H1 (cell line): Measurements from ENCODE around the gene CNGB1. TPM values are rescaled to one million over a fixed set of nuclear protein-coding genes. Genes with fewer than 3 reads are reported as not detected.

Source experiments
- CTCF ChIA-PET: fragments of 300-600 bp; sonication (Branson Sonifier 250); formaldehyde crosslinking; loops from one replicate; lab custom pipeline; 2021; ENCODE audit not compliant: partially characterized antibody; lab: Charles Lee
- POLR2A ChIA-PET: fragments of 300-600 bp; sonication (Branson Sonifier 250); formaldehyde crosslinking; loops from one replicate; lab custom pipeline; 2021; ENCODE audit warnings: inconsistent platforms; ENCODE audit not compliant: partially characterized antibody; lab: Charles Lee
- DNase-seq, 2 experiments: peaks; one replicate each; pipeline versions ENCODE4 v3.0.0 to v3.0.0-alpha.2; 2010 to 2022; ENCODE audit warnings: low spot score in 2 of 2, low read depth in 1 of 2, mixed read lengths in 1 of 2
- FAIRE-seq: peaks from 2 replicates; lab custom pipeline; 2011; peaks lifted over from hg19 to GRCh38; lab: Jason Lieb, UNC
- H2AFZ ChIP-seq: 2 replicates; pipeline ENCODE4 v1.8.1; 2012; ENCODE audit warnings: low read length, inconsistent platforms
- H2AK5ac ChIP-seq: 2 replicates; pipeline ENCODE4 v1.6.1; 2013; ENCODE audit warnings: low read depth, low read length
- H2BK120ac ChIP-seq: replicated peaks from 2 replicates; pipeline ENCODE3; 2013; ENCODE audit warnings: low read depth, low read length, inconsistent platforms
- H2BK12ac ChIP-seq: 2 replicates; pipeline ENCODE4 v1.6.1; 2013; ENCODE audit warnings: low read depth, low read length
- H2BK15ac ChIP-seq: 2 replicates; pipeline ENCODE4 v1.6.1; 2013; ENCODE audit warnings: low read length
- H2BK20ac ChIP-seq: 2 replicates; pipeline ENCODE4 v1.6.1; 2013; ENCODE audit warnings: low read length
- H2BK5ac ChIP-seq: 2 replicates; pipeline ENCODE4 v1.6.1; 2013; ENCODE audit warnings: low read depth, low read length
- H3K14ac ChIP-seq: 2 replicates; pipeline ENCODE4 v1.6.1; 2013; ENCODE audit warnings: inconsistent platforms; ENCODE audit not compliant: insufficient read length
- H3K18ac ChIP-seq: 2 replicates; pipeline ENCODE4 v1.6.1; 2013; ENCODE audit warnings: low read length; ENCODE audit errors: extremely low read depth
- H3K23ac ChIP-seq: 2 replicates; pipeline ENCODE4 v1.6.1; 2013; ENCODE audit warnings: inconsistent platforms; ENCODE audit not compliant: insufficient read length
- H3K23me2 ChIP-seq: 2 replicates; pipeline ENCODE4 v1.6.1; 2013; ENCODE audit warnings: low read depth, low read length
- H3K27ac ChIP-seq: 2 replicates; pipeline ENCODE4 v1.6.1; 2011; ENCODE audit warnings: low read depth, low read length, inconsistent platforms
- H3K27me3 ChIP-seq, 4 experiments: replicated peaks in 1 of 4; 1 replicate in 1 of 4; 2 replicates in 3 of 4; pipeline versions ENCODE4 v1.6.1 to v1.8.1; 2011 to 2013; ENCODE audit warnings: low read length in 3 of 4, mild to moderate bottlenecking in 3 of 4, inconsistent platforms in 2 of 4, mixed read lengths in 2 of 4, moderate library complexity in 1 of 4; ENCODE audit not compliant: control insufficient read depth in 3 of 4, insufficient read depth in 3 of 4; ENCODE audit errors: extremely low read depth in 1 of 4
- H3K36me3 ChIP-seq, 4 experiments: 2 replicates each; pipeline versions ENCODE4 v1.6.1 to v1.8.1; 2011 to 2013; ENCODE audit warnings: mild to moderate bottlenecking in 4 of 4, low read length in 3 of 4, moderate library complexity in 2 of 4, control low read depth in 1 of 4, inconsistent platforms in 1 of 4; ENCODE audit not compliant: insufficient read depth in 4 of 4, control insufficient read depth in 2 of 4
- H3K4ac ChIP-seq: replicated peaks from 2 replicates; pipeline ENCODE3; 2013; ENCODE audit warnings: low read length, low read depth, mixed read lengths, inconsistent platforms; ENCODE audit not compliant: insufficient read length
- H3K4me1 ChIP-seq, 4 experiments: replicated peaks in 1 of 4; 1 replicate in 1 of 4; 2 replicates in 3 of 4; pipeline versions ENCODE4 v1.6.1 to v1.8.1; 2011 to 2013; ENCODE audit warnings: low read length in 3 of 4, inconsistent platforms in 2 of 4, mixed read lengths in 1 of 4; ENCODE audit not compliant: insufficient read depth in 4 of 4, control insufficient read depth in 3 of 4
- H3K4me2 ChIP-seq, 2 experiments: 2 replicates each; pipeline versions ENCODE4 v1.6.1 to v1.8.1; 2011 to 2013; ENCODE audit warnings: low read depth in 2 of 2, low read length in 2 of 2, control low read depth in 1 of 2, inconsistent platforms in 1 of 2, mild to moderate bottlenecking in 1 of 2; ENCODE audit not compliant: insufficient read depth in 1 of 2
- H3K4me3 ChIP-seq, 4 experiments: fragments of 200-600, 300-600 bp in 1 of 4; sonication (generic), shearing (Covaris generic), sonication (Bioruptor Twin) in 1 of 4; 2 replicates each; pipeline versions ENCODE4 v1.5.1 to v1.8.1; 2011 to 2016; ENCODE audit warnings: low read length in 4 of 4, low read depth in 3 of 4, control low read depth in 2 of 4, inconsistent platforms in 2 of 4, mild to moderate bottlenecking in 2 of 4, mixed read lengths in 1 of 4, moderate library complexity in 1 of 4; ENCODE audit not compliant: insufficient read depth in 2 of 4; ENCODE audit errors: extremely low read depth in 1 of 4
- H3K56ac ChIP-seq: replicated peaks from 2 replicates; pipeline ENCODE3; 2013; ENCODE audit warnings: low read depth, mild to moderate bottlenecking, mixed read lengths, low read length, inconsistent platforms; ENCODE audit not compliant: insufficient read length
- H3K79me1 ChIP-seq: 2 replicates; pipeline ENCODE4 v1.6.1; 2013; ENCODE audit warnings: low read depth, low read length, control low read depth
- H3K79me2 ChIP-seq, 2 experiments: 2 replicates each; pipeline versions ENCODE4 v1.6.1 to v1.8.1; 2012 to 2013; ENCODE audit warnings: low read length in 2 of 2, mild to moderate bottlenecking in 2 of 2, inconsistent platforms in 1 of 2; ENCODE audit not compliant: insufficient read depth in 2 of 2, control insufficient read depth in 1 of 2
- H3K9ac ChIP-seq, 4 experiments: replicated peaks in 1 of 4; 1 replicate in 1 of 4; 2 replicates in 3 of 4; pipeline versions ENCODE4 v1.6.1 to v1.8.1; 2011 to 2013; ENCODE audit warnings: low read depth in 3 of 4, low read length in 3 of 4, control low read depth in 2 of 4, mild to moderate bottlenecking in 2 of 4, moderate library complexity in 2 of 4, inconsistent platforms in 1 of 4; ENCODE audit errors: extremely low read depth in 1 of 4
- H3K9me3 ChIP-seq, 2 experiments: 2 replicates each; pipeline versions ENCODE4 v1.6.1 to v1.8.1; 2012 to 2013; ENCODE audit warnings: mild to moderate bottlenecking in 2 of 2, moderate library complexity in 2 of 2, control low read depth in 1 of 2, inconsistent platforms in 1 of 2, low read depth in 1 of 2, low read length in 1 of 2, mixed read lengths in 1 of 2; ENCODE audit not compliant: insufficient read depth in 2 of 2
- H4K20me1 ChIP-seq, 2 experiments: replicated peaks in 1 of 2; 2 replicates each; pipeline versions ENCODE3 to v1.8.1; 2011 to 2013; ENCODE audit warnings: inconsistent platforms in 2 of 2, low read length in 2 of 2, mild to moderate bottlenecking in 1 of 2; ENCODE audit not compliant: insufficient read depth in 2 of 2, control insufficient read depth in 1 of 2
- H4K5ac ChIP-seq: 2 replicates; pipeline ENCODE4 v1.6.1; 2013; ENCODE audit warnings: low read length, low read depth, mixed read lengths, inconsistent platforms; ENCODE audit not compliant: insufficient read length
- H4K8ac ChIP-seq: 2 replicates; pipeline ENCODE4 v1.8.0; 2013; ENCODE audit warnings: mild to moderate bottlenecking, moderate library complexity, low read length, inconsistent platforms; ENCODE audit not compliant: insufficient read depth; ENCODE audit errors: extremely low read depth
- H4K91ac ChIP-seq: replicated peaks from 2 replicates; pipeline ENCODE3; 2013; ENCODE audit warnings: low read length, mixed read lengths, inconsistent platforms; ENCODE audit not compliant: insufficient read length
- ATF2 ChIP-seq: IDR thresholded peaks from 2 replicates; pipeline ENCODE4 v1.6.1; 2012; ENCODE audit warnings: low read length, inconsistent platforms
- BCL11A ChIP-seq, 2 experiments: IDR thresholded peaks; one replicate each; pipeline ENCODE4 v1.6.1; 2011; ENCODE audit warnings: low read depth in 2 of 2, low read length in 2 of 2, mild to moderate bottlenecking in 2 of 2
- BRCA1 ChIP-seq: IDR thresholded peaks from 2 replicates; pipeline ENCODE4 v1.6.1; 2012; ENCODE audit warnings: low read depth, low read length, improper control_type of control experiment
- CBX8 ChIP-seq: fragments of 300-800, 300-1000 bp; sonication (generic); IDR thresholded peaks from 2 replicates; pipeline ENCODE4 v1.7.1; 2016; ENCODE audit warnings: low read depth, low read length, borderline replicate concordance
- GABPA ChIP-seq: IDR thresholded peaks from 2 replicates; pipeline ENCODE4 v1.6.1; 2011; ENCODE audit warnings: mild to moderate bottlenecking, low read length, moderate library complexity, borderline replicate concordance; ENCODE audit not compliant: insufficient read depth
- POU5F1 ChIP-seq: IDR thresholded peaks from 2 replicates; pipeline ENCODE4 v1.6.1; 2011; ENCODE audit warnings: low read depth, mild to moderate bottlenecking, low read length, moderate library complexity
- RXRA ChIP-seq: IDR thresholded peaks from 2 replicates; pipeline ENCODE4 v1.6.1; 2011; ENCODE audit warnings: low read depth, mild to moderate bottlenecking, low read length, moderate library complexity; ENCODE audit not compliant: insufficient read depth
- SIN3A ChIP-seq, 2 experiments: IDR thresholded peaks in 1 of 2; conservative IDR thresholded peaks in 1 of 2; 2 replicates each; pipeline ENCODE4 v1.6.1; 2011 to 2012; ENCODE audit warnings: low read length in 2 of 2, improper control_type of control experiment in 1 of 2, low read depth in 1 of 2, mild to moderate bottlenecking in 1 of 2
- SP1 ChIP-seq: IDR thresholded peaks from 2 replicates; pipeline ENCODE4 v1.6.1; 2011; ENCODE audit warnings: low read depth, low read length
- USF2 ChIP-seq: IDR thresholded peaks from 2 replicates; pipeline ENCODE4 v1.6.1; 2011; ENCODE audit warnings: low read length, improper control_type of control experiment
- WGBS, 2 experiments: shearing (Covaris generic) in 1 of 2; methylation state at CpG; one replicate each; pipeline versions ENCODE4 v1.1.6 to v1.1.7; 2013 to 2015; ENCODE audit warnings: low lambda C conversion rate in 2 of 2, mixed read lengths in 2 of 2, inconsistent platforms in 1 of 2, low coverage in 1 of 2, missing lambda C conversion rate in 1 of 2; ENCODE audit not compliant: insufficient replicate concordance in 2 of 2, insufficient coverage in 1 of 2, insufficient read length in 1 of 2; ENCODE audit errors: extremely low coverage in 1 of 2, missing lambda C conversion rate in 1 of 2; 5-methylcytosine and 5-hydroxymethylcytosine counted together
- polyA plus RNA-seq, 7 experiments: library from polyadenylated mRNA; depleted of rRNA in 3 of 7; stranded (reverse) in 5 of 7; unstranded in 2 of 7; fragments of >200 nt in 5 of 7; fragments of 200-250 nt in 2 of 7; gene quantifications; 1 replicate in 5 of 7; 2 replicates in 1 of 7; 4 replicates in 1 of 7; pipeline versions ENCODE4 v1.2.1 to v1.2.3, GENCODE V29; 2011 to 2013; ENCODE audit warnings: missing spikeins in 2 of 7, mixed read lengths in 2 of 7
- total RNA-seq: library from RNA; stranded (reverse); fragmentation: NEBNext Ultra II Directional; extraction: Animal tissue kit (Norgen Biotek cat#: 25700); gene quantifications from 2 replicates; pipeline ENCODE4 v1.2.1, GENCODE V29; 2021

The CNGB1 gene
- total and polyA plus RNA-seq, 2 of the 8 experiments (the other 6 are each of a cell fraction or from before 2014, with no cell fraction given), result not detected

GRCh38 chr16:57834936-57835335 lies 136.0 kb downstream of the CNGB1 start:
- Histone ChIP-seq H4K8ac (no peak overlapping the region), H3K79me1 (no peaks in the 10 kb centered on the region), H3K4me2 (peak overlapping the region in 1 of 2 experiments; percentile 40; a peak in 1 of 4 replicates), H3K18ac (peak overlapping the region; percentile 81; the same call in 1 of the 2 replicates), H3K27ac (no peak overlapping the region), H2BK5ac (no peak overlapping the region), H3K27me3 (no peaks in the 10 kb centered on the region), H2AK5ac (no peak overlapping the region), H4K91ac (peak overlapping the region; percentile 86), H2BK15ac (no peak overlapping the region), H3K4ac (no peak overlapping the region), H2BK120ac (no peak overlapping the region), H3K56ac (no peak overlapping the region), H3K14ac (no peak overlapping the region), H2BK12ac (no peak overlapping the region), H3K23ac (no peak overlapping the region), H2AFZ (peak overlapping the region; percentile 70; the same call in 1 of the 2 replicates), H3K79me2 (no peaks in the 10 kb centered on the region), H2BK20ac (0 out of 2 replicates have a peak overlapping the region, but pooled peaks have one; percentile 77), H3K9me3 (no peaks in the 10 kb centered on the region), H3K4me1 (peaks cover 6 to 12% (median 9%) of the 10 kb centered on the region in 4 experiments), H3K36me3 (no peaks in the 10 kb centered on the region), H3K23me2 (no peaks in the 10 kb centered on the region; the same call in 1 of the 2 replicates), H4K20me1 (no peaks in the 10 kb centered on the region), H3K4me3 (no peak overlapping the region), H4K5ac (no peak overlapping the region), H3K9ac (no peak overlapping the region; a peak in 1 of 7 replicates)
- no peak for DNase-seq
- CTCF ChIA-PET, result interaction anchor here (0.9 to 2.9 kb wide), 9 partner anchors 9 to 65 kb away, joined by 3 to 10 read pairs (median 4); partner anchors contain the start of gene KIFC3
- POLR2A ChIA-PET, result interaction anchor here (1.3 to 1.8 kb wide), 2 partner anchors 24 to 166 kb away, joined by 3 read pairs; partner anchors contain the start of gene USB1
- FAIRE-seq, result no peak
- 46% methylated on average over 5 of the region's 5 CpGs; no CpG with 5 or more reads in 1 of the 2 experiments for WGBS, 2 experiments
- no peak for TF ChIP-seq POU5F1
- no peak for TF ChIP-seq SP1
- TF ChIP-seq ATF2, result no peak
- no peak for TF ChIP-seq USF2
- no peak for TF ChIP-seq GABPA
- TF ChIP-seq BRCA1, result no peak
- no peak for TF ChIP-seq SIN3A (conservative IDR thresholded peaks at IDR 0.05 in 1 of 2, IDR thresholded peaks at IDR 0.05 in 1 of 2; ENCODE audit: low read depth in 1 of 2, low read length in 2 of 2)
- no peak for TF ChIP-seq BCL11A (IDR thresholded peaks at IDR 0.05; ENCODE audit: low read depth in 2 of 2, low read length in 2 of 2)
- TF ChIP-seq CBX8, result no peak
- TF ChIP-seq RXRA, result no peak
